GM15510 (cell line): ENCODE data around the gene PHF21A.

Experiments
- POLR2A ChIP-seq: IDR thresholded peaks from 3 replicates; pipeline ENCODE4 v1.6.1; 2011; ENCODE audit warnings: borderline replicate concordance; ENCODE audit not compliant: insufficient read length; ENCODE audit errors: extremely low read depth

Gene PHF21A

DNA sequence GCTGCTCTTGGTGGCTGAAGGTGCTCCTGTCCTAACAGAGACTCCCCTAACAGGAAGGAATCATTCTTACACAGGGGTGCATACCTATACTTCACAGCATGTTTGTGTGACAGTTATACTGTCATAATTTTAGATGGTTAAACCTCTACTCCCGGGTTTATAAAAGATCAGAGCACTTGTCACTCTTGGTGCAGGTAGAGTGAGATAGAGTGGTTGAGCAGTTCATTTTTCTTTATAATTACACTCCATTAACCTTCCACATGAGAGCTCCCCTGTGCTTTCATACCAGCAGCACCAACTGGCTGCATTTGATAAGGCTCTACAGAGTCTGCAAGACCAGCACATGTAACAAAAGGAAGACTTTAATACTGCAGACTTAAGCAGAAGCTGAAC lies 125.9 kb downstream of the PHF21A start:
- TF ChIP-seq POLR2A = no peak

DNA sequence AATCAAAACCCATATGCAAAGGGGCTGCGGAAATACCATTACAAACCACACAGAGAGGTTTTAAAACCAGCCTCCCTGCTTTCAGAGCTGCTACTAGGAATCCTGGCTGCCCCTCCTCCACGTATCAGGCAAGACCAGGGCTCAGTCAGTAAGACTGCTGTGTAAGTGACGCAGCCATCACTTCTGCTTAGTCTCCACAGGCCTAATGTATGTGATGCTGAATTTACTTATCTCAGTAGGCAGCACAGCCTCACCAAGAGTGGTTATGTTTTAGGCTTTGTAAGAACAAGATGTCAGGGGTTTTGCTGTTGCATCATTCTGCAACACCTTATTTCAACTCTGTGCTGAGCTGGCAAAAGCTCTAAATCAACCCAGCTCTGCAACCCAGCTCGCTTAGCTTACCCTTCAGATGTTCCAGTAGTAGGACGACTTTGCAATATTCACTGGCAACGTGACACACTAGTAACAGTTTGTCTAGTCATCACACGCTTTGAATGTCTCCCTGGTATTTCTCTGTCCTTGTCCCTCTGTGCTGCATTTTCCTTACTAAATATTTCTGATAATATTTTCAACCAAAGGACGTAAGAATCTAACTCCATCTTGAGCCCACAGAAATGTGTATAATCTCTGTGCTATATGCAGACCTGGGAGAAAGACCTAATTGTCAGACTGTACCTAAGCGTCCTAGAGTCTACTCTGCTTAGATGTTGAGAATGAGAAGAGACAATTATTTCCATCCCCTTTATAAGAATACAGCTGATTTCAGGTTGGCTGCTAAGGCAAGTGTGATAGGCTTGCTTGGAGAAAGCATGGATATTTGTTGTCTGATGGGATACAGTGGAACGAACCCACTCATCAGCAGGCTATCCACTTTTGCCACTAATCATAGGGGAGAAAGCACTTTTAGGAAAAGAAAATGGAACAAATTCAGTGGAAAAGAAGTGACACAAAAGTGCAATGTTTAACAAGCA lies 126.6 kb downstream of the PHF21A start:
- no peak for TF ChIP-seq POLR2A

DNA sequence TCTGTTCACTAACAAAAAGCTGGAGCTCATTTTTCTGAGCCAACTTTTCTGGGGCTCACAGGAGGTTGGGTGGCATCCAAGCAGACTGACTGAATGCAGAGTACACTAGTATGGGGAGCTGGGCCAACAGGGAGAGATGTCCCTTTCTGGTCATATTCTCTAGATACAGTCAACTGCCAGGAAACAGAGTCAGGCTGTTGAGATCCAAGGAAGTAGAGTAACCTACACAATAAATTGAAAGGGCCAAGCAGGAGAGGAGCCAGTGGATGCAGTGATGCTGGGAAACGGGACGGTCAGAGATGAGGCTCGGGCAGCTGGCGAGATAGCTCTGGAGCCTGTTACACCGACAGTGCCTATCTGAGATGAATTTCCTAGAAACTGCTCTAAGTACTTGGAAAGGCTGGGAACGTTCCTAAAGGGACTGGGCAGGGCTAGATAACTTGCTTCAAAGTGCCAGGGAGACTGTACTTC lies 127.7 kb downstream of the PHF21A start:
- no peak for TF ChIP-seq POLR2A

DNA sequence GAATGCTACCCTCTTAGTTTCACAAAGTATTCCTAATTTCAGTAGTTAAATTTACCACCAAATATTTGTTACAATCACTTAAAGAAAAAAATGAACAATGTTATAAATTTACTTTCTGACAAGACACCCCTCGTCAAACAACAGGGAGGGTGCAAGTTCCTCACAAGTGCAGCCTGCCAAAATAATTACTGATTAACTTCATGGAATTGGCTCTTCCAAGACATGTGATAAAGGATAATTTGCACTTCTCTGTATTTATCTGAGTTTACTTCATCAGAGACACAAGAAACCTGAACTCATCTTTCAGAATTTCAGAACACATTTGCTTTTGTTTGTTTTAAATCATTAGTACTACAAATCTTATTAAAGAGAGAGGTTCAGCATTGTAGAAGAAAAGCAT lies 132.3 kb downstream of the PHF21A start:
- TF ChIP-seq POLR2A = no peak

DNA sequence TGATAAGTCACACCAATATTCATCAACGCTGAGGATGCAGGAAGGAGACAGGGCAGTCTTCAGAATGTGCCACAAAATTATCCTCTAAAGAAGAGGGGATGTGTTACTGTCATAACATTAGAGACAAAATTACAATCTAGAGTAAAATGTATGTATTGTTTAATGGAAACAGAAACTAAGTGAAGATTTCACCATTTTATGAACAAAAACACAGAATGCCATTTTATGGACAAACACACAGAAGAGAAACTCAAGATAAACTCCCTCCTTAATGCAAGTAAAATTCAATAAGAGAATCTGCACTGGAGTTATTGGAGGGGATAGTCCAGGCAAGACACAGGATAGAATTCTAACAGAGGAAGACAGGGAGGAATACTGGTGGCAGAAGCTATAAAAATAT lies 136.0 kb downstream of the PHF21A start:
- TF ChIP-seq POLR2A = no peak

DNA sequence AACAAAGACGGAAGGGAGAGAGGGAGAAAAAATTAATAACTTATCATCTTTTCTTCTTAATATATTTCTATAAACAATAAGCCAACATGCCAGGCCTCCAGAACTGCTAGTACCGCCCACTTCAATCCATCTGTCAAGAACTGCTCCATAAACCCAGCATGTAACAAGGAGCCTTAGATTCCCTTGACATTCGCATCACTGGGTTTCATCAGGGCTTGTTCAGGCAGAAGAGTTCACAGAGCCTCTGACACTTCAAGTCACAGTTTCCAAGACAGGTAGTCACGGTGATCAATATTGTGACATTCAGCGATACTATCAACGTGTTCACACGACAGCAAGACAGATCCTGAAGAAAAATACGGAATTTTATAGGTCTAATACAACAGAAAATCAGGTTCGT lies 137.1 kb downstream of the PHF21A start:
- no peak for TF ChIP-seq POLR2A

DNA sequence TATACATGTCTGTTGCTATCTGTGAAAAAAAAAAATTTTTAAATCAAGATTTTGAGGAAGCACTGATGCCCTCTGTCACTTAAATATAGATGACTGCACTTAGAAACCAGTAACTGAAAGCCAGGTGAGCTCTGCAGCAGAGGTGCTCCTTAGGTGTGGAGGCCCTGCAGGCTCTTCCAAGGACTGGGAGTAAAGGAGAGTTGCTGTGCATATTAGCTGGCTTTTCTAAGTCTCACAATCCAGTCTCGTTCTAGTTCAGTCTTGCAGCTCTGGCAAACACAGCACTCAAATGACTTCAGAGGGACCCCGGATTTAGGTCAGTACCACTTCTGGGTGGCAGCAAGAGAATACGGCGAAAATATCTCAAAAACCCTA lies 137.8 kb downstream of the PHF21A start:
- no peak for TF ChIP-seq POLR2A

DNA sequence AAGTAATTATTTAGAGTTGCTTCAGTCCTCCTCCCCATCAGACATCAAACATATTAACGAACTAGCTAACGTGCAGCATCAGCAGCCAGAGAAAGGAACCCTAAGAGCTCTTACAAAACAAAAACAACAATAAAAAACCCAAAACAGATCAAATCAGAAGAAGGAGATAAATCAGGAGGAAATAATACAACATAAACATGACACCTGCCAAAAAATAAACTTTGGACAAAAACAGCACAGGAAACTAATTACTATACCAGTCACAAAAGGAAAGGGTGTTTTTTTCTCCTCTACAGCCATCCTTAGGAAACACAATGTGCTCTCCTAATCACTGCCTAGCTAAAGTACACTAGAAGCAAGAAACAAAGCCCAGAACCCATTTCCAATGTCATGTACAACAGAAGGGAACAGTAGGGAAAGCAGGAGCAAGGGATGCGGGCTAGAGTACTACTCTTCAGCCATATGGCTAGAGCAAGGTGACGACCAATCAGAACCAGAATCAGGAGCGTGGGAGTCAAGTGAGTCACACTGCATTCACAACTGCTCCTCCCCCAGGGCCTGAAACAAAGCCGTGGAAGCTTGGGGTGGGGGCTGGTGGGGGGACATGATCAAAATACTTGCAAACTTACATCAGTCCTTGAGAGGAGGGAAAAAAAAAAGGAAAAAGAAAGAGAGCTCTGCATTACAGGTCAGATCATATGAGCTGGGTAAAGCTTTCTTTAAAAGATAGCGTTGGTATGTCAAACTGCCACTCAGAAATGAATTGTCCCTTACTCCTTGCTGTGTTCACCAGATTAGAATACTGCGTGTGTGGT lies 138.4 kb downstream of the PHF21A start:
- no peak for TF ChIP-seq POLR2A

DNA sequence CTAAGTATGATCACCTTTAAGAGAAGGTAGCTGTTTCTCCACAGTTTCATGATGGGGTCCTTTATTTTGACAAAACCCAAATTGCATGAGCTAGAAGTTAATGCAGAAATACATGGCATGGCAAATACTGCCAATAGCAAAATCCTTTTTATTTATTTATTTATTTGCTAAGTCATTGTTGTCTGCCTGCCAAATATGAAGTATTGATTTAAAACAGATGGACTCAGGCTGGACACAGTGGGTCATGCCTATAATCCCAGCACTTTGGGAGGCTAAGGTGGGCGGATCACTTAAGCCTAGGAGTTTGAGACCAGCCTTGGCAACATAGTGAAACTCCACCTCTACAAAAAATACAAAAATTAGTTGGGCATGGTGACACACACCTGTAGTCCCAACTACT lies 146.4 kb downstream of the PHF21A start:
- no peak for TF ChIP-seq POLR2A

DNA sequence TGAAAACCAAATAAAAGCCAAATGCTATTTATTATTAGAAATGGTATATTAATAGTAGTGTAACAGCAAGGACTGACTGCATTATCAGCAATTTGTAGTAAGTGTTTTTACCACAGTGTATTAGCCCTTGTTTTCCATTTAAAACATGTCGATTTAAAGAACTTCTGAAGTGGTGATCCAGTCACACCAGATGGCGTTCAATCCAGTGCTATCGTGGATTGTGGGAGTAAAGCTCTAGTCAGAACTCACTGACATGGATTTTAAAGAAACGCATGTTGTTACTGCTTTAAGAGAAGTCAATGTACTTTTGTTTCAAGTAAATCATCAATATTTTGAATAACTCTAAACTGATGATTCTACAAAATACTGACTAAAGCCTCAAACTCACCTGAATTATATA lies 147.7 kb downstream of the PHF21A start:
- no peak for TF ChIP-seq POLR2A

DNA sequence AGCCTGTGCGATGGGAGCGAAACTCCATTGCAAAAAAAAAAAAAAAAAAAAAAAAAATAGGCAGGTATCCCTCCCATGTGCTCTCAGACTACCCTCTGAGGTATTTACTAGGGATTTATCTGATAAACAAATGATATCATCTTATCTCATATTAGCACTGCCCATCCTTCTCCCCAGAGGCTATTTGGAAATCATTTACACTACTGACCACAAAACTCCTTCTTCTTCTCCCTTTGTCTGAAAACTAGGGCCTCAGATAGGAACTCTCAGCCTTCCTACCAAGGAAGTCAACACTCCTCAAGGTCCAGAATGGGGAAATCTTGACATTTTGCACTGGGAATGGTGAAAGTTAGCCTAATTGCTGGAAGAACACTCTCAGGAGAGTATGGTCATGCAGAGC lies 152.4 kb downstream of the PHF21A start:
- no peak for TF ChIP-seq POLR2A

DNA sequence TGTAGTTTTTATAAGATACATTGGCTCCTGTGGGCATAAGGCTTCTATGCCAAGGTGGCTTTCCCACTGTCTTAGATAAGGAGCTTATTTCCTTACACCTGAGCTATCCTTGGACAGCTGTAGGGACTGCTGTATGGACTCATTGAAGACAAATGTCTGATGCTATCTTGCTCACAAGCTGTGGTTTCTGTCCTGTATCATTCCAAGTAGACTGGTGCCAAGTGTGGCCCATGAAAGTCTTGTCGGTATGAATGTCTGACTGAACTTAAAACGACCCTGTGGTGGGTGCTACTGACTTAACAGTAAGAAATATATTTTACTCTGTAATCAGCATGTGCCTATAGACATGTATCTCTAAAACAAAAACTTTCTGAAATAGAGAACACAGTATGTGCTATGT lies 153.7 kb downstream of the PHF21A start:
- TF ChIP-seq POLR2A = no peak

DNA sequence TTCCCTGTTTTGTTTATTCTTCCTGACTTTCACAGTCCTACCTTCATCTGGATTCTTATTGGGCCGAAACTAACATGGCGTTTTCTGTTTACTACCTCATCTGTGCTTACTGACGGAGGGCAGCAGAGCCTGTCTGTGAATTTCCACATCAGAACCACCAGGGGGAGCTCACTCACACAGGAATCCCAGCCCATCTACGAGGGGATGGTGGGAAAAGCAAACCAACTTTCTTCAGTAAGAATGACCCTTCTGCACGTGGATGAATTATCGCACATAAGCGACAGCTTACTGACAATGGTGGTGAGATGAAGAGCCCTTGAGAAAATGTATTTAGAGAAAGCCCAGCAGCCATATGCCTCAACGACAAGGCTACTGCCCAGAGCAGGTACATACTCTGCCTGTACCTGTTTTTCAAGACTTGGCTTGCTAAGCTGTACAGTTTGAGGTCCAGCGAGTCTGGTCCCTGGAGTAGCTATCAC lies 156.3 kb downstream of the PHF21A start:
- TF ChIP-seq POLR2A = no peak

DNA sequence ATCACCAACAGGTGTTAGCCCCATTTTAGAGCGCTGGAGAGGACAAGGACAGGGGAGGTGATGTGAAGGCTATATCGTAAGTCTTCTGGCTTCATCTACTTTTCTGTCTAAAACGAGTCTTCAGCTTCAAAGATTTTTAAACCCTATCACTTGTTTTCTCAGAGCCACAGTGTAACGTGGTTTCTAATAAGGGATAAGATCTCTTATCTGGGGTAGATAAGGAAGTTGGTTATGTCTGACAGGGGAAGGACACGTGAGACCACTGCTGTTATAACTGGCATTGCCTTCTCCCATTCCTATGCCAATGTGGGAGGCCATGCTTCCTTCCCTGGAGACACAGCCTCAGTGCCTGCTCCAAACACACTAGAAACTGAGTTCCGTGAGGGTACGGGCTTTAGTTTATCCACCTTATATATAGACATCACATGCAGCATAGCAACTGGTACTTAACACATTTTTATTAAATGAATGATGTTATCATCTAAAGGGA lies 159.5 kb downstream of the PHF21A start:
- TF ChIP-seq POLR2A = no peak
